Activated CD4-positive, alpha-beta T cell treated with anti-CD3 and anti-CD28 coated beads for 36 hours (primary cell): ENCODE data around the gene SPINK4. TPM values are rescaled to one million over a fixed set of nuclear protein-coding genes. Genes with fewer than 3 reads are reported as not detected.

ENCODE experiments used
- ATAC-seq: fragments of 200-7000 bp; cut with Tn5 transposase; one replicate; pipeline ENCODE4 v1.10.0; 2021; ENCODE audit warnings: mild to moderate bottlenecking, moderate library complexity
- CTCF ChIA-PET: fragments of 350-600 bp; sonication (Branson Sonifier 250); formaldehyde crosslinking; loops from one replicate; lab custom pipeline; 2021; ENCODE audit warnings: antibody characterized with exemption; lab: Charles Lee
- POLR2A ChIA-PET: fragments of 350-600 bp; sonication (Branson Sonifier 250); formaldehyde crosslinking; loops from one replicate; lab custom pipeline; 2021; ENCODE audit warnings: antibody characterized with exemption, inconsistent platforms; lab: Charles Lee
- DNase-seq: peaks from one replicate; pipeline ENCODE4 v3.0.0-alpha.2; 2020
- H3K27ac Mint-ChIP-seq: one replicate; pipeline ENCODE4 v1.8.0; 2021; ENCODE audit warnings: mixed read lengths
- H3K27me3 Mint-ChIP-seq: one replicate; pipeline ENCODE4 v1.8.0; 2021; ENCODE audit warnings: mixed read lengths
- H3K36me3 Mint-ChIP-seq: one replicate; pipeline ENCODE4 v1.8.0; 2021; ENCODE audit warnings: low read depth, mixed read lengths
- H3K4me1 Mint-ChIP-seq: one replicate; pipeline ENCODE4 v1.8.0; 2021; ENCODE audit warnings: mixed read lengths
- H3K4me3 Mint-ChIP-seq: one replicate; pipeline ENCODE4 v1.8.0; 2021; ENCODE audit warnings: mild to moderate bottlenecking, moderate library complexity, mixed read lengths
- H3K9me3 Mint-ChIP-seq: one replicate; pipeline ENCODE4 v1.8.0; 2021; ENCODE audit warnings: low read depth, mixed read lengths
- intact Hi-C, 2 experiments: fragments of 100-400 bp; cut with DNase I in 1 of 2; cut with micrococcal nuclease in 1 of 2; formaldehyde crosslinking; loops; one replicate each; pipeline versions ENCODE4 v1.14.2 to v1.15.1; 2022 to 2024; cut with DNase I, micrococcal nuclease
- total RNA-seq, 2 experiments: library from RNA; stranded (reverse); gene quantifications; one replicate each; pipeline ENCODE4 v1.2.3, GENCODE V29; 2021

SPINK4 gene
- total RNA-seq, 2 experiments from 2014 or later, result not detected

GRCh38 chr9:33245341-33245740 is 5.4 kb downstream of the SPINK4 start:
- DNase-seq (no peak), ATAC-seq (no peak)
- no peak overlapping the region for H3K4me3 Mint-ChIP-seq
- ChIA-PET CTCF (interaction anchor here (0.7 kb wide), 1 partner anchor 172 kb away, joined by 3 read pairs; no protein-coding TSS in a partner anchor), POLR2A (no interaction called here)
- intact Hi-C loops, result loop anchor here in 1 of 2 experiments (5.0 kb wide), 1 partner anchor 58 kb away; no protein-coding TSS in a partner anchor
- peaks cover 3% of the 10 kb centered on the region for H3K27me3 Mint-ChIP-seq
- no peaks in the 10 kb centered on the region for H3K4me1 Mint-ChIP-seq
- H3K27ac Mint-ChIP-seq, result no peak overlapping the region
- peaks cover 11% of the 10 kb centered on the region for H3K36me3 Mint-ChIP-seq
- no peaks in the 10 kb centered on the region for H3K9me3 Mint-ChIP-seq

GRCh38 chr9:33246269-33246860 is 6.4 kb downstream of the SPINK4 start:
- intact Hi-C loops, result loop anchor here in 1 of 2 experiments (5.0 kb wide), 1 partner anchor 59 kb away; no protein-coding TSS in a partner anchor
- no peaks in the 10 kb centered on the region for H3K4me1 Mint-ChIP-seq
- H3K4me3 Mint-ChIP-seq, result no peak overlapping the region
- no peaks in the 10 kb centered on the region for H3K9me3 Mint-ChIP-seq
- peaks cover 13% of the 10 kb centered on the region for H3K36me3 Mint-ChIP-seq
- ChIA-PET POLR2A (interaction anchor here (0.6 kb wide), 1 partner anchor 61 kb away, joined by 3 read pairs; no protein-coding TSS in a partner anchor), CTCF (no interaction called here)
- ATAC-seq, result no peak
- DNase-seq, result no peak
- H3K27me3 Mint-ChIP-seq, result peaks cover 3% of the 10 kb centered on the region
- no peak overlapping the region for H3K27ac Mint-ChIP-seq

- Mint-ChIP-seq H3K27me3 (no peaks in the 10 kb centered on the region), H3K36me3 (peaks cover 23% of the 10 kb centered on the region), H3K4me1 (no peaks in the 10 kb centered on the region), H3K9me3 (no peaks in the 10 kb centered on the region), H3K27ac (no peak overlapping the region), H3K4me3 (no peak overlapping the region)
- intact Hi-C loops, result loop anchor here in 1 of 2 experiments (5.0 kb wide), 1 partner anchor 61 kb away; no protein-coding TSS in a partner anchor
- CTCF ChIA-PET, result interaction anchor here (0.6 kb wide), 1 partner anchor 81 kb away, joined by 3 read pairs; the partner anchor contains the start of gene B4GALT1
- ATAC-seq (no peak), DNase-seq (no peak)
- POLR2A ChIA-PET, result no interaction called here
Observed at GRCh38 chr9:33248606-33249005, 8.6 kb downstream of the SPINK4 start.

GRCh38 chr9:33249087-33249658 is 9.2 kb downstream of the SPINK4 start:
- ChIA-PET CTCF (interaction anchor here (0.6 kb wide), 1 partner anchor 15 kb away, joined by 5 read pairs; no protein-coding TSS in a partner anchor), POLR2A (no interaction called here)
- ATAC-seq, result peak; percentile 36
- Mint-ChIP-seq H3K9me3 (no peaks in the 10 kb centered on the region), H3K27ac (no peak overlapping the region), H3K4me3 (no peak overlapping the region), H3K27me3 (no peaks in the 10 kb centered on the region), H3K4me1 (no peaks in the 10 kb centered on the region), H3K36me3 (peaks cover 23% of the 10 kb centered on the region)
- no peak for DNase-seq
- intact Hi-C loops, result loop anchor here in 1 of 2 experiments (5.0 kb wide), 1 partner anchor 62 kb away; no protein-coding TSS in a partner anchor

- ATAC-seq, result peak; percentile 21
- H3K27ac Mint-ChIP-seq, result no peak overlapping the region
- H3K9me3 Mint-ChIP-seq, result no peaks in the 10 kb centered on the region
- no peak overlapping the region for H3K4me3 Mint-ChIP-seq
- no peaks in the 10 kb centered on the region for H3K4me1 Mint-ChIP-seq
- no peaks in the 10 kb centered on the region for H3K27me3 Mint-ChIP-seq
- POLR2A ChIA-PET, result interaction anchor here (0.6 kb wide), 1 partner anchor 10 kb away, joined by 3 read pairs; the partner anchor contains the start of gene SPINK4
- CTCF ChIA-PET, result interaction anchor here (0.6 kb wide), 1 partner anchor 16 kb away, joined by 5 read pairs; no protein-coding TSS in a partner anchor
- peaks cover 23% of the 10 kb centered on the region for H3K36me3 Mint-ChIP-seq
- intact Hi-C loops, result loop anchor here in 1 of 2 experiments (5.0 kb wide), 1 partner anchor 63 kb away; no protein-coding TSS in a partner anchor
- DNase-seq, result no peak
Observed at GRCh38 chr9:33249983-33250382, 10.0 kb downstream of the SPINK4 start.

- no peak for ATAC-seq
- POLR2A ChIA-PET, result interaction anchor here (0.6 kb wide), 1 partner anchor 11 kb away, joined by 3 read pairs; the partner anchor contains the start of gene SPINK4
- no peaks in the 10 kb centered on the region for H3K27me3 Mint-ChIP-seq
- no peak overlapping the region for H3K27ac Mint-ChIP-seq
- H3K36me3 Mint-ChIP-seq, result peaks cover 23% of the 10 kb centered on the region
- CTCF ChIA-PET, result no interaction called here
- no peak overlapping the region for H3K4me3 Mint-ChIP-seq
- no peaks in the 10 kb centered on the region for H3K9me3 Mint-ChIP-seq
- H3K4me1 Mint-ChIP-seq, result no peaks in the 10 kb centered on the region
- intact Hi-C loops, result no loop called here
- no peak for DNase-seq
Observed at GRCh38 chr9:33250458-33250995, 10.6 kb downstream of the SPINK4 start.

- Mint-ChIP-seq H3K27me3 (no peaks in the 10 kb centered on the region), H3K4me1 (no peaks in the 10 kb centered on the region), H3K27ac (no peak overlapping the region), H3K9me3 (no peaks in the 10 kb centered on the region), H3K36me3 (peaks cover 36% of the 10 kb centered on the region), H3K4me3 (no peak overlapping the region)
- ATAC-seq (no peak), DNase-seq (no peak)
- ChIA-PET CTCF (no interaction called here), POLR2A (interaction anchor here (0.6 kb wide), 1 partner anchor 10 kb away, joined by 4 read pairs; the partner anchor contains the start of genes BAG1 and CHMP5)
- intact Hi-C loops, result no loop called here
Observed at GRCh38 chr9:33254211-33254610, 14.2 kb downstream of the SPINK4 start.

- ATAC-seq, result no peak
- H3K27ac Mint-ChIP-seq, result no peak overlapping the region
- CTCF ChIA-PET, result no interaction called here
- no peaks in the 10 kb centered on the region for H3K9me3 Mint-ChIP-seq
- H3K27me3 Mint-ChIP-seq, result no peaks in the 10 kb centered on the region
- DNase-seq, result no peak
- peaks cover 38% of the 10 kb centered on the region for H3K36me3 Mint-ChIP-seq
- H3K4me3 Mint-ChIP-seq, result no peak overlapping the region
- peaks cover 5% of the 10 kb centered on the region for H3K4me1 Mint-ChIP-seq
- intact Hi-C loops, result no loop called here
- POLR2A ChIA-PET, result no interaction called here
Observed at GRCh38 chr9:33255014-33255413, 15.0 kb downstream of the SPINK4 start.

- H3K4me1 Mint-ChIP-seq, result peaks cover 7% of the 10 kb centered on the region
- H3K27ac Mint-ChIP-seq, result no peak overlapping the region
- ChIA-PET CTCF (no interaction called here), POLR2A (no interaction called here)
- intact Hi-C loops, result no loop called here
- ATAC-seq (no peak), DNase-seq (no peak)
- H3K9me3 Mint-ChIP-seq, result no peaks in the 10 kb centered on the region
- H3K4me3 Mint-ChIP-seq, result no peak overlapping the region
- H3K36me3 Mint-ChIP-seq, result peaks cover 42% of the 10 kb centered on the region
- no peaks in the 10 kb centered on the region for H3K27me3 Mint-ChIP-seq
Observed at GRCh38 chr9:33255471-33255870, 15.5 kb downstream of the SPINK4 start.

GRCh38 chr9:33256236-33256635 is 16.3 kb downstream of the SPINK4 start:
- no peak overlapping the region for H3K27ac Mint-ChIP-seq
- peaks cover 11% of the 10 kb centered on the region for H3K4me1 Mint-ChIP-seq
- H3K9me3 Mint-ChIP-seq, result no peaks in the 10 kb centered on the region
- intact Hi-C loops, result no loop called here
- ChIA-PET POLR2A (no interaction called here), CTCF (interaction anchor here (0.8 kb wide), 1 partner anchor 254 kb away, joined by 3 read pairs; no protein-coding TSS in a partner anchor)
- H3K27me3 Mint-ChIP-seq, result no peaks in the 10 kb centered on the region
- ATAC-seq (no peak), DNase-seq (no peak)
- H3K4me3 Mint-ChIP-seq, result no peak overlapping the region
- H3K36me3 Mint-ChIP-seq, result peaks cover 47% of the 10 kb centered on the region

GRCh38 chr9:33257276-33257675 is 17.3 kb downstream of the SPINK4 start:
- H3K36me3 Mint-ChIP-seq, result peaks cover 54% of the 10 kb centered on the region
- ATAC-seq (no peak), DNase-seq (no peak)
- peaks cover 13% of the 10 kb centered on the region for H3K4me1 Mint-ChIP-seq
- intact Hi-C loops, result no loop called here
- no peak overlapping the region for H3K27ac Mint-ChIP-seq
- CTCF ChIA-PET, result interaction anchor here (1.2 kb wide), 1 partner anchor 31 kb away, joined by 3 read pairs; no protein-coding TSS in a partner anchor
- H3K4me3 Mint-ChIP-seq, result no peak overlapping the region
- POLR2A ChIA-PET, result interaction anchor here (0.9 kb wide), 1 partner anchor 33 kb away, joined by 4 read pairs; the partner anchor contains the start of gene NFX1
- H3K27me3 Mint-ChIP-seq, result no peaks in the 10 kb centered on the region
- H3K9me3 Mint-ChIP-seq, result no peaks in the 10 kb centered on the region
